GM06990 (cell line): ENCODE measurements around the gene EXOC3L4.

ENCODE experiments used
- DNase-seq: peaks from one replicate; pipeline ENCODE4 v3.0.0-alpha.2; 2011; ENCODE audit not compliant: insufficient read length; ENCODE audit errors: extremely low read depth
- H3K27me3 ChIP-seq: replicated peaks from 2 replicates; pipeline ENCODE4 v1.6.0; 2011; ENCODE audit warnings: low read length; ENCODE audit not compliant: control insufficient read depth, insufficient read depth
- H3K36me3 ChIP-seq: 2 replicates; pipeline ENCODE4 v1.5.1; 2011; ENCODE audit warnings: low read length; ENCODE audit not compliant: control insufficient read depth, insufficient read depth
- H3K4me3 ChIP-seq: replicated peaks from 2 replicates; pipeline ENCODE4 v1.5.1; 2011; ENCODE audit warnings: low read depth, mild to moderate bottlenecking, control low read depth, low read length
- CTCF ChIP-seq: IDR thresholded peaks from 2 replicates; pipeline ENCODE4 v1.5.1; 2011; ENCODE audit warnings: low read length, control low read depth, mild to moderate bottlenecking, inconsistent platforms; ENCODE audit not compliant: insufficient read depth, poor library complexity, severe bottlenecking

The EXOC3L4 gene

GRCh38 chr14:103067231-103067954 is 27.1 kb upstream of the EXOC3L4 start:
- no peak for TF ChIP-seq CTCF
- no peak for DNase-seq
- no peak overlapping the region for H3K4me3 ChIP-seq
- no peaks in the 10 kb centered on the region; the same call in 1 of the 2 replicates for H3K27me3 ChIP-seq
- no peaks in the 10 kb centered on the region for H3K36me3 ChIP-seq

- Histone ChIP-seq H3K4me3 (no peak overlapping the region), H3K27me3 (no peaks in the 10 kb centered on the region; the same call in 1 of the 2 replicates), H3K36me3 (no peaks in the 10 kb centered on the region)
- no peak for DNase-seq
- no peak for TF ChIP-seq CTCF
These were observed 26.0 kb upstream of the EXOC3L4 start for GRCh38 chr14:103068351-103069073.

GRCh38 chr14:103070263-103070885 is 24.2 kb upstream of the EXOC3L4 start:
- no peak for DNase-seq
- TF ChIP-seq CTCF: no peak
- H3K4me3 ChIP-seq: no peak overlapping the region
- H3K36me3 ChIP-seq: no peaks in the 10 kb centered on the region
- no peaks in the 10 kb centered on the region; the same call in 1 of the 2 replicates for H3K27me3 ChIP-seq

GRCh38 chr14:103070971-103071542 is 23.5 kb upstream of the EXOC3L4 start:
- Histone ChIP-seq H3K4me3 (no peak overlapping the region), H3K36me3 (no peaks in the 10 kb centered on the region), H3K27me3 (no peaks in the 10 kb centered on the region; the same call in 1 of the 2 replicates)
- DNase-seq: no peak
- no peak for TF ChIP-seq CTCF

- TF ChIP-seq CTCF: no peak
- Histone ChIP-seq H3K27me3 (no peaks in the 10 kb centered on the region; the same call in 1 of the 2 replicates), H3K36me3 (no peaks in the 10 kb centered on the region), H3K4me3 (no peak overlapping the region)
- DNase-seq: no peak
These were observed 22.8 kb upstream of the EXOC3L4 start for GRCh38 chr14:103071544-103072251.
